BE2C (cell line): Measurements from ENCODE around the gene INO80E.
"Not testable (repeated sequence)": the region's sequence is repeated elsewhere in the genome, so short reads cannot be mapped to it uniquely, and the experiment has no call there.

Experiments
- DNase-seq: peaks from one replicate; pipeline ENCODE4 v3.0.0-alpha.2; 2020
- H3K27me3 ChIP-seq: fragments of 250-450 bp; sonication (Bioruptor Pico); 2 replicates; pipeline ENCODE4 v1.5.1; 2020; ENCODE audit warnings: mild to moderate bottlenecking
- H3K36me3 ChIP-seq: fragments of 250-450 bp; sonication (Bioruptor Pico); 2 replicates; pipeline ENCODE4 v1.5.1; 2020; ENCODE audit warnings: mild to moderate bottlenecking
- H3K4me1 ChIP-seq: fragments of 250-450 bp; sonication (Bioruptor Pico); 2 replicates; pipeline ENCODE4 v1.5.1; 2020
- H3K4me3 ChIP-seq: 2 replicates; pipeline ENCODE4 v1.5.1; 2011; ENCODE audit warnings: low read depth, low read length
- H3K9me3 ChIP-seq: fragments of 250-450 bp; sonication (Bioruptor Pico); 2 replicates; pipeline ENCODE4 v1.5.1; 2020
- CTCF ChIP-seq: IDR thresholded peaks from 2 replicates; pipeline ENCODE4 v1.5.1; 2012; ENCODE audit warnings: mild to moderate bottlenecking, low read depth, low read length

Gene INO80E

GRCh38 chr16:30016555-30017276 is 20.7 kb downstream of the INO80E start:
- Histone ChIP-seq H3K4me1 (no peaks in the 10 kb centered on the region), H3K27me3 (no peaks in the 10 kb centered on the region), H3K4me3 (no peak overlapping the region), H3K9me3 (no peaks in the 10 kb centered on the region), H3K36me3 (no peaks in the 10 kb centered on the region)
- no peak for DNase-seq
- no peak for TF ChIP-seq CTCF

- DNase-seq, result no peak
- H3K36me3 ChIP-seq, result no peaks in the 10 kb centered on the region
- no peak for TF ChIP-seq CTCF
- no peaks in the 10 kb centered on the region for H3K9me3 ChIP-seq
- H3K4me1 ChIP-seq, result no peaks in the 10 kb centered on the region
- H3K27me3 ChIP-seq, result no peaks in the 10 kb centered on the region
- H3K4me3 ChIP-seq, result no peak overlapping the region
Measured at GRCh38 chr16:30017277-30017656, 21.2 kb downstream of the INO80E start.

- not testable (repeated sequence) for H3K4me3 ChIP-seq, H3K4me1 ChIP-seq, H3K27me3 ChIP-seq
Measured at GRCh38 chr16:30017937-30018336, 21.9 kb downstream of the INO80E start.

GRCh38 chr16:30018731-30019158 is 22.7 kb downstream of the INO80E start:
- H3K9me3 ChIP-seq, result no peaks in the 10 kb centered on the region
- H3K27me3 ChIP-seq, result no peaks in the 10 kb centered on the region
- no peak overlapping the region for H3K4me3 ChIP-seq
- H3K4me1 ChIP-seq, result no peaks in the 10 kb centered on the region
- H3K36me3 ChIP-seq, result no peaks in the 10 kb centered on the region
- TF ChIP-seq CTCF, result no peak
- no peak for DNase-seq

More at GRCh38 chr16:30017937-30018336, 21.9 kb downstream of the INO80E start:
- not testable (repeated sequence) for H3K9me3 ChIP-seq, H3K36me3 ChIP-seq, DNase-seq

- Histone ChIP-seq H3K9me3 (no peaks in the 10 kb centered on the region), H3K4me1 (no peaks in the 10 kb centered on the region), H3K36me3 (no peaks in the 10 kb centered on the region), H3K4me3 (no peak within 1 kb of the TSS), H3K27me3 (no peaks in the 10 kb centered on the region)
- DNase-seq, result no peak
- TF ChIP-seq CTCF, result no peak
Measured at GRCh38 chr16:30022887-30023286, 26.8 kb downstream of the INO80E start, which contains the start of gene C16orf92. C16orf92 (plus strand) TSS chr16:30023198; CDS start chr16:30023341, 143 bp downstream.

GRCh38 chr16:30023586-30023985 is 27.5 kb downstream of the INO80E start:
- no peaks in the 10 kb centered on the region for H3K9me3 ChIP-seq
- no peaks in the 10 kb centered on the region for H3K4me1 ChIP-seq
- TF ChIP-seq CTCF, result no peak
- H3K27me3 ChIP-seq, result no peaks in the 10 kb centered on the region
- H3K4me3 ChIP-seq, result no peak overlapping the region
- no peaks in the 10 kb centered on the region for H3K36me3 ChIP-seq
- no peak for DNase-seq

GRCh38 chr16:30024451-30024850 is 28.4 kb downstream of the INO80E start:
- no peak for TF ChIP-seq CTCF
- Histone ChIP-seq H3K9me3 (no peaks in the 10 kb centered on the region), H3K4me1 (no peaks in the 10 kb centered on the region), H3K4me3 (no peak overlapping the region), H3K36me3 (no peaks in the 10 kb centered on the region), H3K27me3 (no peaks in the 10 kb centered on the region)
- no peak for DNase-seq
